Eye (tissue), 1 donor: ENCODE measurements around the gene TNNI2.

Experiments
- DNase-seq: peaks from one replicate; pipeline ENCODE4 v3.0.0-alpha.2; 2015

Gene TNNI2

GRCh38 chr11:1847006-1847735 lies 8.4 kb downstream of the TNNI2 start:
- no peak for DNase-seq

DNA sequence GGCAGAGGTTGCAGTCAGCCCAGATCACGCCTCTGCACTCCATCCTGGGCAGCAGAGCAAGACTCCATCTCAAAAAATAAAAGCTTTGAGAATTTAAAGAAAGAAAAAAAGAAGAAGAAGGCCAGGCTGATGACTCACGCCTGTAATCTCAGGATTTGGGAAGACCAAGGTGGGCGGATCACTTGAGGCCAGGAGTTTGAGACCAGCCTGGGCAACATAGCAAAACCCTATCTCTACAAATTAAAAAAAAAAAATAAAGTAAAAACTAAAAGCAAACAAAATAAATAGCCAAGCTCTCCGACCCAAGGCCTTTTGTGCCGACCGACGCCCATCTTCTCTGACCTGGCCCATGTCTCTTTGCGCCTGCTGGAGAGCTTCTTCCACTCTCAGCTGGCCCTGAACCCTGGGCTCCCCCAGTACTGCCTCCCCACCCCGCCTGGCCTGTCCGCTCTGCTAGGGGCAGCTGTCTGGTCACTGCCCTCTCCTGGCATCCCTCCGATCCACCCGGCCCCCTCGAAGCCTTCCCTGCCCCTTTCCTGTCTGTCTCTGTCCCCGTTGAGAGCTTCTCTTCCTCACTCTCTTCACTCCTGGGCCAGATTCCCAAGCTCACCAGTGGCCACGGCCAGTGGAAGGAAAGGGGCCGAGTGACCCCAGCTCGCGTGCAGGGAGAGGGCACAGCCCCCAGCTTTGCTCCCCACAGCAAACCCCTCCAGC lies 9.3 kb downstream of the TNNI2 start:
- no peak for DNase-seq

DNA sequence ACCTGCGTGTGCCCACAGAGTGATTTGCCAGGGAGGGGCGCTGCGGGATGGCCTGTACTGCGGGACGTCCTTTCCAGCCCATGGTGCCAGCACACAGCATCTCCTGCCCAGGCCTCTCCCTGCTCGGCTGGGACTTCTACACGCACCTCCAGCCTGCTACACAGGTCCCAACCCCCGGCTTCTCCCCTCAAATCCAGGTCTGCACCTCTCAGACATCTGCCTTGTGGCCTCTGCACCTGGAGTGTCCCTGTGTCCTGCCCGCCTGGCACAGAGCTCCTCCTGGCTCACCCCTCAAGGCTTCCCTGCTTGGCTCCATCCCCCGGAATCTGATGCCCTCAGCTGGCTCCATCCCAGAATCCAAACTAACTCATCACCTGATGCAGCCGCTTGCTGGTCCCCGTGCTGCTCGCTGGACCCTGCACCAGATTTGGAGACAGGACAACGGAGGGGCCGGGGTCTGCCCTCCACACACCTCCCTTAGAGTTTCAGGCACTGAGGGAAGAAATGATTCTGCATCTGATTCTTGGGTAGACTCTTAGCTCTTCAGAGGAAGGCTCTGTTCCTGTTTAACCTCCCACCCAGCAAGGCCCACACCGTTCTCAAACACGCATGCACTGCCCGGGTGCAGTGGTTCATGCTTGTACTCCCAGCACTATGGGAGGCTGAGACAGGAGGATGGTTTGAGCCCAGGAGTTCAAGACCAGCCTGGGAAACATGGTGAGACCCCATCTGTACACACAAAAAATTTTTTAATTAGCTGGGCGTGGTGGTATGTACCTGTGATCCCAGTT lies 10.1 kb downstream of the TNNI2 start:
- no peak for DNase-seq

DNA sequence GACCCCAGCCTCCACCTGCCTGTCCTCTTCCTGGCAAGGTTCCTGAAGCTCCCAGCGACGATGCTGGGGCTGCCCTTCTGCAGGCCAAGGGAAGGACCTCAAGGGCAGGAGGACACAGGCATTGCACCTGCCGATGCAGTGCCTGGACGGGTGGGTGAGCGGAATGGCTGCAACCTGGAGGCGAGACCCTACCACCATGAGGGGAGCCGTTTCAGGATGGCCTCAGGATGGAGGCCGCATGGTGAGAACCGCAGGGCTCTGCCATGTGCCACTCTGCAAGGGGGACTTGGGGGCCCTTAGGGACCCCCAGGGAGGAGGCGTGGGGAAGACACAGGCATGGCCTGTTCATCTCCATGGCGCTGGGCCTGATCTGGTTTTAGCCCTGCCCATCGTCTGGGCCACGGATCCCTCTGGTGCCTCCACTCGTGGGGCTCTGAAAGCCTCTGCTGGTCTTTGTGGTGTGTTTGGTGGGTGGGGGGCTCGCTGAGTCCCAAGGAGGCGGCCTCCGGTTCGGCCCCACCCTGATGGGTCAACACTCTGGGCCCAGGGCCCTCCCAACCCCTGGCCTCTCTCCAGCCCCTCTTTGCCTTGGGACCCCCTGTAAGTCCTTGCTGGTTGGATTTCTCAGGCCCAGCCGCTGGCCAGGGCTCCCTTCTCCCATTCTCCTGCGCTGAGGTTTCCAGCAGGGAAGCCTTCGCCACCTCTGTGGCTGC lies 12.8 kb downstream of the TNNI2 start:
- no peak for DNase-seq

GRCh38 chr11:1852271-1852876 lies 13.6 kb downstream of the TNNI2 start:
- DNase-seq, result no peak

DNA sequence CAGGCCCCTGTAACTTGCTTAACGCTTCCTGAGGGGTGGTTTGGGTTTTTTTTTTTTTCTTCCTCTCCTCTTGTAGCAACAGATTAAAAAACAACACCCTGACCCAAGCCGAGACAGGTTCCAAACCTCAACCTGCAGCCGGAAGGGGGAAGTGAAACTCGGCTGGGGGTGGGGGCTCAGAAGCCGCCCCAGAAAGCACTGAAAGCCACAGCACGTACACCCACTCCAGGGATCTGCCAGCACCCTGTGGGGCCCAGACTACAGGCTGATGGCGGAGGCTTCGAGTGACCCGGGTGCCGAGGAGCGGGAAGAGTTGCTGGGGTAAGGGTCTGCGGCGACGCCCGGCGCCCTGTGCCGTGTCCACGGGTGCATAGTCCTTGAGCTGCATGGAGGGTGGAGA lies 14.1 kb downstream of the TNNI2 start, which contains the start of gene LSP1:
TSS of gene LSP1 (plus strand) at position 208 of the 400 bp plus-strand sequence. CDS start at position 269, 61 bp downstream.
- DNase-seq, result no peak

GRCh38 chr11:1853376-1854131 lies 14.8 kb downstream of the TNNI2 start:
- no peak for DNase-seq

DNA sequence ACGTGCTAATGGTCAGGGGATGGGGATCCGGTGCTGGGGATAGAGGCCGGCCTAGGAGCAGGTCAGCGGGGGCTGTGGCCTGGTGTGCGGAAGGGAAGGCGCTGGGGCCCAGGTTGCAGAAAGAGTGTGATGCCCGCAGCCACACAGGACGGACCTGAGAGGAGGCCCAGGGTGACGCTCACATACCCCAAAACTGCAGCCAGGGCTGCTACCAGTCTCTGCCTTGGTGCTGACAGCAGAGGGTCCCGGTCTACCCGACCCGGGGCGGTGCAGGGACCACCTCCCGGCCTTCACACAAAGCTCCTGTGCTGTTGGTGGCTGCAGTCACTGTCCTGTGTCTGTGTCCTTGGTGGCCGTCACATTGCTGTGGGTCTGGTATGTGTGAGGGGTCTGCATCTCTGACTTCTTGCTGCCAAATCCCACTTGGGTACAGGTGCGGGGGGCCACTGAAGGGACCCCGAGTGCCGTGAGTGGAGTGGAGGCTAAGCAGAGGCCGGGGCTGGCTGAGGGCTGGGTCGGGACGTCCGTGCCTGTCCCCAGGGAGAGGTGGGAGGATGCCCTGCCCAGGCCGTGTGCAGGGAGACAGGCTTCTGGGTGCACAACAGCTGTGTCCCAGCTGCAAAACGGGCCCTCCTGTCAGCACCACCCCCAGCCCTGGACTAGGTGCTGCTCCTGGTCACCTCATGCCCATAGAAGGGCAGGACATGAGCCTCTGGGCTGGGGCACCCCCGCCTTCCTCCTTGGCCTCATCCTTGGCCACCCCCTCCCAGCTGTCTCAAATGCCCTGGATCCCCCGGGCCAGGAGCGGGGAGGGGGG lies 15.6 kb downstream of the TNNI2 start:
- no peak for DNase-seq

DNA sequence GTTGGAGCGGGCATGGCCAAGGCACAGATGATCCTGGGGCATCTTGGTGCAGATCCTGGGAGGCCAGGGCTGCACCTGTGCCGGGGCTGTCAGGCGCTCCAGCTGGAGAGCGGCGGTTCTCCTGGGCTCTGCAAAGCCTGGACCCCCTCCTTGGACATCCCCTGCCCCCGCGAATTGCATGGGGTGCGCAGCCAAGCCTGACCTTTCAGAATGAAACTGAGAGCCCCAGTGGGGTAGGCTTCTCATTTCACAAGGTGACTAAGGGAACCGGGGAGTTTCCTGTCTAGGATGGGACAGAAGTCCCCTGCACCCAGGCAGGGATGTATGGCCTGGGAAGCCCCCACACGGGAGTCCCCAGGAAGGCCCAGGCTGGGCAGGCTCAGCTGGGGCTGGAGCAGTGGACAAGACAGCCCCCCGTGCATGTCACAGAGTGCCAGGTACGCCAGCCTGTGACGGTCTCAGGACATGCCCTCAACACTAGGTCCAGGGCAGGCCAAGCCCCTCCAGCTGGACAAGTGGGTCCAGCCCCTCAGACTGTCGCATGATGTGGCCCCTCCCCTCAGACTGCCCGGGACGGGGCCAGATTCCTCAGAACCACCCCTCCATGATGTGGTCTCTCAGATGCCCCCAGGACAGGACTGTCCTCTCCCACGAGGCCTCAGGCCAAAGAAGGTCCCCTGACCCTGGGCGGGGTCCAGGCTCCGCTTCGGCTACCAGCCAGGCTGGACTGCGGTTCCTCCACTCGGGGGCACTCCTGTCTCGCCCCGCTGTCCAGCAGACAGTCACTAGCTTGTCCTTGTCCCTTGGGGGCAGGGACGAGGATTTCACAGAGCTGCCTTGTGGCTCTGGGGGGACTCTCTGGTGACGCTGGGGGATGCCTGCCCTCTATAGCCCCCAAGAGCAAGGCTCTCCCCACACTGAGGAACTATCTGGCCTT lies 16.4 kb downstream of the TNNI2 start:
- DNase-seq, result no peak

- no peak for DNase-seq
Observed at GRCh38 chr11:1855886-1856265, 17.1 kb downstream of the TNNI2 start.

DNA sequence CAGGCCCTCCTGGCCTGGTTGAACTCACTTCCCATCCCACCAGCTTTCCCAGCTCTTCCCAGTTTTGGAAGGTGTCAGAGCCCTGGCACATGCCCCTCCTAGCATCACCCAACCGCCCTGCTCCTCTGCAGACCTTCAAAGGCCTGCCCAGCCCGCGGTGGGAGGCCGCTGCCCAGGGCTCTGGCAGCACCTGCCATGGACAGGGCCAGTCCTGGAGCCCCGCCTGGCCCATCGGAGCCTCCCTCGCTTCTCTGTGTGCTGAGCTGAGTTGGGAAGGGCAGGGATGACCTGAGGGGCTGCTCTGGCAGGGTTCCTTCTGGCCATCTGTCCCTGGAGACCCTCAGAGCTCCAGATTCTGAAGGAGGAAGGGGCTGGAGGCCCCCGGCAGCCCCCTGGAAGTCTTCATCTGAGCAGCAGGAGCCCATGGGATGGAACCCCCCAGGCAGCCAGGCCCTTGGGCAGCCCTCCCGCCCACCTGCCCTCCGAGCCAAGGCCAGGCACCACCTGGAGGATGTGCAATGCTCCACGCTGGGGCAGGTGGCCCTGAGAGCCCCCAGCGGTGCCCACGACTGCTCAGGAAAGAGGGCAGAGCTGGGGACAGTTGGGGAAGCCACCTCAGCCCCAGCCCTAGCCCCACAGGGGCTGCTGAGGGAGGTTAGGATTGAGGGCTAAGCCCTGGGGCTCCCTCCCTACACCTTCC lies 17.7 kb downstream of the TNNI2 start:
- DNase-seq, result no peak

- DNase-seq, result no peak
Observed at GRCh38 chr11:1857064-1857463, 18.3 kb downstream of the TNNI2 start.

GRCh38 chr11:1858154-1858553 lies 19.4 kb downstream of the TNNI2 start:
- no peak for DNase-seq

DNA sequence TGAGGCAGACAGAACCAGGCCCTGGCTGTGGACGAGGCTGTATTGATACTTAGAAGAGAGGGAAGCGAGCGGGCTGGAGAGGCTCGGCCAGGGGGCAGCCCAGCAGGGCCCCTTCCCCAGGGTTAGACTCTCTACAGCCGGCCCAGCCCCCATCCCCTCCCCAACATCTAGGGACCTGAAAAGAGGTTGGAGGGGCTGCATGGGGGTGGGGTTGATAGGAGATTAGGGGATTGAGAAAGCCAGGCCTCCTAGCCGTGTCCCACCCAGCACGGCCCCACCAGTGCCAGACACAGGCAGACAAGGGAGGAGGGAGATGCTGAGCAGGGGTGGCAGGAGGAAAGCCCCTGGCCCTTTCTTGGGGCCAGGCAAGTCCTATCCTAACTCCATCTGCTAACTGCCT lies 19.8 kb downstream of the TNNI2 start:
- no peak for DNase-seq

- DNase-seq, result no peak
Observed at GRCh38 chr11:1859004-1859403, 20.2 kb downstream of the TNNI2 start.

DNA sequence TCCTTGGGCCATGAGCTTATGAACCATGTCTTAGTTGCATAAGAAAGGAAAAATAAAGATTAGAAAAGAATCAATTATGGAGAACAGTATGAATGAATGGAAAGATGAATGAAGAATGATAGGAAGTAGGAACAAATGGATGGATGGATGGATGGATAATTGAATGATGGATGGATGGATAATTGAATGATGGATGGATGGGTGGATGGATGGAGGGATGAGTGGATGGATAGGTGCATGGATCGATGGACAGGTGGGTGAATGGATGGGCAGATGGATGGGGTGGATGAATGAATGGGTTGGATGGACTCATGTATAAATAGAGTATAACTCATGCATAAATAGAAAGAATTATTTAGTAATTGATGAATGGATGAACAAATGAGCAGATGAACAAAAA lies 21.3 kb downstream of the TNNI2 start:
- DNase-seq, result no peak

DNA sequence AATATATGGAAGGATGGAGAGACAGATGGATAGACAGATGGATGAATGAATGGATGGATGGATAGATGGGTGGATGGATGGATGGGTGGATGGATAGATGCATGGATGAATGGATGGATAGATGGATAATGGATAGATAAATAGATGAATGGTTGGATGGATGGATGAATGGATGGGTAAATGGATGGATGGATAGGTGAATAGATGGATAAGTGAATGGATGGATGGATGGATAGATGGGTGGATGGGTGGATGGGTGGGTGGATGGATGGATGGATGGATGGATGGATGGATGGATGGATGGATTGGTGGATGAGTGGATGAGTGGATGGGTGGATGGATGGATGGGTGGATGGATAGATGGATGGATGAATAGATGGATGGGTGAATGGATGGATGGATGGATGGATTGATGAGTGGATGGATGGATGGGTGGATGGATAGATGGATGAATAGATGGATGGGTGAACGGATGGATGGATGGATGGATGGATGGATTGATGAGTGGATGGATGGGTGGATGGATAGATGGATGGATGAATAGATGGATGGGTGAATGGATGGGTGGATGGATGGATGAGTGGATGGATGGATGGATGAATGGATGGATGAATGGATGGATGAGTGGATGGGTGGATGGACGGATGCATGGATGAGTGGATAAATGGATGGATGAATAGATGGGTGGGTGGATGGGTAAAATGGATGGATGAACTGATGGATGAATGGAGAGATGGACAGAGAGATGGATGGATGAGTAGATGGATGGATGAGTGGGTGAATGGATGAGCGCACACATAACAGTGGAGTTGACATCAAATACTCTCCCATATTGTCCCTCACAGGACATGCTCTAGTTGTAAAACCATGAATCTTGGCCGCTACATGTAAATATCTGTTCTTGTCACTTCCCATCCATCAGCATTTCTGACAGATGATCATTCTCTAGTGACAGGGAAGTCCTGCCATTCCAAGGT lies 22.9 kb downstream of the TNNI2 start:
- DNase-seq, result no peak
